ENCODE results near the gene LONP2. TPM values are rescaled to one million over a fixed set of nuclear protein-coding genes. Genes with fewer than 3 reads are reported as not detected.

The LONP2 gene
- total and polyA plus RNA-seq, 4 donors = 30.0 to 304 (median 52.8) TPM

GRCh38 chr16:48234630-48235029, 9.5 kb upstream of the LONP2 start:
- TF ChIP-seq HNF4A (conservative IDR thresholded peaks at IDR 0.05) (peak; percentile 55 to 60), EGR1 (IDR thresholded peaks at IDR 0.05; ENCODE audit: low read depth in 2 of 2) (no peak), HNF4G (IDR thresholded peaks at IDR 0.05) (peak; percentile 16), RXRA (IDR thresholded peaks at IDR 0.05) (peak; percentile 65 to 66), RAD21 (IDR thresholded peaks at IDR 0.05) (peak in 1 of 2 donors; percentile 35)
- TF ChIP-seq, protein P1, sequence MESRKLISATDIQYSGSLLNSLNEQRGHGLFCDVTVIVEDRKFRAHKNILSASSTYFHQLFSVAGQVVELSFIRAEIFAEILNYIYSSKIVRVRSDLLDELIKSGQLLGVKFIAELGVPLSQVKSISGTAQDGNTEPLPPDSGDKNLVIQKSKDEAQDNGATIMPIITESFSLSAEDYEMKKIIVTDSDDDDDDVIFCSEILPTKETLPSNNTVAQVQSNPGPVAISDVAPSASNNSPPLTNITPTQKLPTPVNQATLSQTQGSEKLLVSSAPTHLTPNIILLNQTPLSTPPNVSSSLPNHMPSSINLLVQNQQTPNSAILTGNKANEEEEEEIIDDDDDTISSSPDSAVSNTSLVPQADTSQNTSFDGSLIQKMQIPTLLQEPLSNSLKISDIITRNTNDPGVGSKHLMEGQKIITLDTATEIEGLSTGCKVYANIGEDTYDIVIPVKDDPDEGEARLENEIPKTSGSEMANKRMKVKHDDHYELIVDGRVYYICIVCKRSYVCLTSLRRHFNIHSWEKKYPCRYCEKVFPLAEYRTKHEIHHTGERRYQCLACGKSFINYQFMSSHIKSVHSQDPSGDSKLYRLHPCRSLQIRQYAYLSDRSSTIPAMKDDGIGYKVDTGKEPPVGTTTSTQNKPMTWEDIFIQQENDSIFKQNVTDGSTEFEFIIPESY (IDR thresholded peaks at IDR 0.05) = no peak
- Histone ChIP-seq H3K9me3 (ENCODE audit: control insufficient read depth in 4 of 4, low read length in 3 of 4) (no peaks in the 10 kb centered on the region), H3K4me1 (ENCODE audit: control insufficient read depth in 4 of 4, insufficient read depth in 4 of 4, low read length in 3 of 4) (peaks cover 3 to 39% (median 29%) of the 10 kb centered on the region in 4 donors), H3K27me3 (ENCODE audit: control insufficient read depth in 4 of 4, insufficient read depth in 4 of 4, low read length in 3 of 4) (no peaks in the 10 kb centered on the region), H3K27ac (ENCODE audit: low read depth in 1 of 2, low read length in 2 of 2) (peak overlapping the region; percentile 93 to 94), H3K4me3 (ENCODE audit: low read depth in 1 of 3, low read length in 3 of 3) (no peak overlapping the region), H3K36me3 (ENCODE audit: control insufficient read depth in 4 of 4, insufficient read depth in 3 of 4, low read depth in 1 of 4, low read length in 3 of 4) (no peaks in the 10 kb centered on the region), H3K9ac (ENCODE audit: low read depth in 1 of 2, low read length in 2 of 2) (no peak overlapping the region)
- no peak for DNase-seq (ENCODE audit: low spot score)

GRCh38 chr16:48235058-48235555, 9.0 kb upstream of the LONP2 start:
- H3K9me3 ChIP-seq (ENCODE audit: control insufficient read depth in 4 of 4, low read length in 3 of 4) = no peaks in the 10 kb centered on the region
- no peak overlapping the region for H3K9ac ChIP-seq (ENCODE audit: low read depth in 1 of 2, low read length in 2 of 2)
- H3K4me1 ChIP-seq (ENCODE audit: control insufficient read depth in 4 of 4, insufficient read depth in 4 of 4, low read length in 3 of 4) = peaks cover 3 to 34% (median 27%) of the 10 kb centered on the region in 4 donors
- H3K27me3 ChIP-seq (ENCODE audit: control insufficient read depth in 4 of 4, insufficient read depth in 4 of 4, low read length in 3 of 4) = no peaks in the 10 kb centered on the region
- no peak for DNase-seq (ENCODE audit: low spot score)
- WGBS = 27% methylated on average over 6 of the region's 6 CpGs
- no peaks in the 10 kb centered on the region for H3K36me3 ChIP-seq (ENCODE audit: control insufficient read depth in 4 of 4, insufficient read depth in 3 of 4, low read depth in 1 of 4, low read length in 3 of 4)
- peak overlapping the region in 1 of 3 donors; percentile 9 for H3K4me3 ChIP-seq (ENCODE audit: low read depth in 1 of 3, low read length in 3 of 3)
- TF ChIP-seq FOXA2 (IDR thresholded peaks at IDR 0.05) (no peak), JUND (IDR thresholded peaks at IDR 0.05) (no peak), NR2F2 (IDR thresholded peaks at IDR 0.05) (no peak), EGR1 (IDR thresholded peaks at IDR 0.05; ENCODE audit: low read depth in 2 of 2) (no peak), TAF1 (conservative IDR thresholded peaks at IDR 0.05) (no peak), HNF4A (conservative IDR thresholded peaks at IDR 0.05) (no peak), RXRA (IDR thresholded peaks at IDR 0.05) (no peak), FOXA1 (IDR thresholded peaks at IDR 0.05) (no peak), SP1 (IDR thresholded peaks at IDR 0.05) (no peak)
- TF ChIP-seq, protein P2, sequence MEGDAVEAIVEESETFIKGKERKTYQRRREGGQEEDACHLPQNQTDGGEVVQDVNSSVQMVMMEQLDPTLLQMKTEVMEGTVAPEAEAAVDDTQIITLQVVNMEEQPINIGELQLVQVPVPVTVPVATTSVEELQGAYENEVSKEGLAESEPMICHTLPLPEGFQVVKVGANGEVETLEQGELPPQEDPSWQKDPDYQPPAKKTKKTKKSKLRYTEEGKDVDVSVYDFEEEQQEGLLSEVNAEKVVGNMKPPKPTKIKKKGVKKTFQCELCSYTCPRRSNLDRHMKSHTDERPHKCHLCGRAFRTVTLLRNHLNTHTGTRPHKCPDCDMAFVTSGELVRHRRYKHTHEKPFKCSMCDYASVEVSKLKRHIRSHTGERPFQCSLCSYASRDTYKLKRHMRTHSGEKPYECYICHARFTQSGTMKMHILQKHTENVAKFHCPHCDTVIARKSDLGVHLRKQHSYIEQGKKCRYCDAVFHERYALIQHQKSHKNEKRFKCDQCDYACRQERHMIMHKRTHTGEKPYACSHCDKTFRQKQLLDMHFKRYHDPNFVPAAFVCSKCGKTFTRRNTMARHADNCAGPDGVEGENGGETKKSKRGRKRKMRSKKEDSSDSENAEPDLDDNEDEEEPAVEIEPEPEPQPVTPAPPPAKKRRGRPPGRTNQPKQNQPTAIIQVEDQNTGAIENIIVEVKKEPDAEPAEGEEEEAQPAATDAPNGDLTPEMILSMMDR (IDR thresholded peaks at IDR 0.05; ENCODE audit: low read depth, low read length, missing input control) = no peak
- peak overlapping the region; percentile 93 to 94 for H3K27ac ChIP-seq (ENCODE audit: low read depth in 1 of 2, low read length in 2 of 2)

- H3K27me3 ChIP-seq (ENCODE audit: control insufficient read depth in 4 of 4, insufficient read depth in 4 of 4, low read length in 3 of 4) = no peaks in the 10 kb centered on the region
- peak overlapping the region; percentile 93 to 94 for H3K27ac ChIP-seq (ENCODE audit: low read depth in 1 of 2, low read length in 2 of 2)
- H3K4me1 ChIP-seq (ENCODE audit: control insufficient read depth in 4 of 4, insufficient read depth in 4 of 4, low read length in 3 of 4) = peaks cover 3 to 34% (median 27%) of the 10 kb centered on the region in 4 donors
- no peak for DNase-seq (ENCODE audit: low spot score)
- peak overlapping the region in 1 of 3 donors; percentile 9 for H3K4me3 ChIP-seq (ENCODE audit: low read depth in 1 of 3, low read length in 3 of 3)
- peak overlapping the region; percentile 21 to 23 for H3K9ac ChIP-seq (ENCODE audit: low read depth in 1 of 2, low read length in 2 of 2)
- 33% methylated on average over 6 of the region's 6 CpGs for WGBS
- H3K36me3 ChIP-seq (ENCODE audit: control insufficient read depth in 4 of 4, insufficient read depth in 3 of 4, low read depth in 1 of 4, low read length in 3 of 4) = no peaks in the 10 kb centered on the region
- no peaks in the 10 kb centered on the region for H3K9me3 ChIP-seq (ENCODE audit: control insufficient read depth in 4 of 4, low read length in 3 of 4)
- TF ChIP-seq SP1 (IDR thresholded peaks at IDR 0.05) (peak; percentile 90), HNF4G (IDR thresholded peaks at IDR 0.05) (peak; percentile 84), HNF4A (conservative IDR thresholded peaks at IDR 0.05) (peak; percentile 92 to 93), YY1 (IDR thresholded peaks at IDR 0.05) (peak; percentile 89), JUND (IDR thresholded peaks at IDR 0.05) (peak; percentile 69 to 81), EGR1 (IDR thresholded peaks at IDR 0.05; ENCODE audit: low read depth in 2 of 2) (peak; percentile 72 to 88), FOXA2 (IDR thresholded peaks at IDR 0.05) (peak; percentile 52), RAD21 (IDR thresholded peaks at IDR 0.05) (peak; percentile 49 to 62), TAF1 (conservative IDR thresholded peaks at IDR 0.05) (peak; percentile 70), RXRA (IDR thresholded peaks at IDR 0.05) (peak; percentile 85)
- TF ChIP-seq, protein P3, sequence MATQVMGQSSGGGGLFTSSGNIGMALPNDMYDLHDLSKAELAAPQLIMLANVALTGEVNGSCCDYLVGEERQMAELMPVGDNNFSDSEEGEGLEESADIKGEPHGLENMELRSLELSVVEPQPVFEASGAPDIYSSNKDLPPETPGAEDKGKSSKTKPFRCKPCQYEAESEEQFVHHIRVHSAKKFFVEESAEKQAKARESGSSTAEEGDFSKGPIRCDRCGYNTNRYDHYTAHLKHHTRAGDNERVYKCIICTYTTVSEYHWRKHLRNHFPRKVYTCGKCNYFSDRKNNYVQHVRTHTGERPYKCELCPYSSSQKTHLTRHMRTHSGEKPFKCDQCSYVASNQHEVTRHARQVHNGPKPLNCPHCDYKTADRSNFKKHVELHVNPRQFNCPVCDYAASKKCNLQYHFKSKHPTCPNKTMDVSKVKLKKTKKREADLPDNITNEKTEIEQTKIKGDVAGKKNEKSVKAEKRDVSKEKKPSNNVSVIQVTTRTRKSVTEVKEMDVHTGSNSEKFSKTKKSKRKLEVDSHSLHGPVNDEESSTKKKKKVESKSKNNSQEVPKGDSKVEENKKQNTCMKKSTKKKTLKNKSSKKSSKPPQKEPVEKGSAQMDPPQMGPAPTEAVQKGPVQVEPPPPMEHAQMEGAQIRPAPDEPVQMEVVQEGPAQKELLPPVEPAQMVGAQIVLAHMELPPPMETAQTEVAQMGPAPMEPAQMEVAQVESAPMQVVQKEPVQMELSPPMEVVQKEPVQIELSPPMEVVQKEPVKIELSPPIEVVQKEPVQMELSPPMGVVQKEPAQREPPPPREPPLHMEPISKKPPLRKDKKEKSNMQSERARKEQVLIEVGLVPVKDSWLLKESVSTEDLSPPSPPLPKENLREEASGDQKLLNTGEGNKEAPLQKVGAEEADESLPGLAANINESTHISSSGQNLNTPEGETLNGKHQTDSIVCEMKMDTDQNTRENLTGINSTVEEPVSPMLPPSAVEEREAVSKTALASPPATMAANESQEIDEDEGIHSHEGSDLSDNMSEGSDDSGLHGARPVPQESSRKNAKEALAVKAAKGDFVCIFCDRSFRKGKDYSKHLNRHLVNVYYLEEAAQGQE (IDR thresholded peaks at IDR 0.05) = peak; percentile 68
- TF ChIP-seq, protein P4, sequence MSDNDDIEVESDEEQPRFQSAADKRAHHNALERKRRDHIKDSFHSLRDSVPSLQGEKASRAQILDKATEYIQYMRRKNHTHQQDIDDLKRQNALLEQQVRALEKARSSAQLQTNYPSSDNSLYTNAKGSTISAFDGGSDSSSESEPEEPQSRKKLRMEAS (IDR thresholded peaks at IDR 0.05) = peak; percentile 99
- TF ChIP-seq, protein P1 (IDR thresholded peaks at IDR 0.05) = peak; percentile 75
Observed at GRCh38 chr16:48235556-48236136, 8.5 kb upstream of the LONP2 start.
